GM12891 (cell line): ENCODE measurements around the gene NEK2.

Experiments
- POLR2A ChIP-seq: IDR thresholded peaks from 2 replicates; pipeline ENCODE4 v1.6.1; 2011; ENCODE audit warnings: low read depth, low read length, control low read depth
- POLR2AphosphoS5 ChIP-seq: IDR thresholded peaks from 2 replicates; pipeline ENCODE4 v1.6.1; 2011; ENCODE audit warnings: low read depth, low read length, control low read depth

GRCh38 chr1:211638689-211639101 is 36.7 kb downstream of the NEK2 start:
- no peak for TF ChIP-seq POLR2A
- no peak for TF ChIP-seq POLR2AphosphoS5
